Peyer's patch (tissue), 4 donors: Measurements from ENCODE around the gene SGO2. TPM values are rescaled to one million over a fixed set of nuclear protein-coding genes. Genes with fewer than 3 reads are reported as not detected.
"Not testable (repeated sequence)": the region's sequence is repeated elsewhere in the genome, so short reads cannot be mapped to it uniquely, and the experiment has no call there.

Experiments
- DNase-seq, 3 donors: peaks; one replicate each; pipeline ENCODE4 v3.0.0-alpha.2; 2017 to 2019
- H3K27ac ChIP-seq, 4 donors: fragments of 200-600 bp; sonication (generic); one replicate each; pipeline ENCODE4 v1.5.1; 2016 to 2019
- H3K27me3 ChIP-seq, 2 donors: fragments of 200-600 bp; sonication (generic); one replicate each; pipeline ENCODE4 v1.5.1; 2019
- H3K36me3 ChIP-seq, 3 donors: fragments of 200-600 bp; sonication (generic); one replicate each; pipeline ENCODE4 v1.5.1; 2016 to 2019
- H3K4me1 ChIP-seq, 4 donors: fragments of 200-600 bp; sonication (generic); one replicate each; pipeline ENCODE4 v1.5.1; 2016 to 2019
- H3K4me3 ChIP-seq, 4 donors: fragments of 200-600 bp; sonication (generic); 1 replicate in 3 of 4; 2 replicates in 1 of 4; pipeline ENCODE4 v1.5.1; 2016 to 2019; ENCODE audit warnings: mild to moderate bottlenecking in 1 of 4
- H3K9me3 ChIP-seq, 4 donors: fragments of 200-600 bp; sonication (generic); one replicate each; pipeline ENCODE4 v1.5.1; 2016 to 2019; ENCODE audit warnings: mild to moderate bottlenecking in 1 of 4
- POLR2A ChIP-seq, 2 donors: fragments of 450-650 bp; IDR thresholded peaks; one replicate each; pipeline ENCODE4 v1.5.1; 2017; ENCODE audit warnings: antibody characterized with exemption in 2 of 2, mild to moderate bottlenecking in 2 of 2, moderate library complexity in 2 of 2
- total RNA-seq, 4 donors: library from RNA; depleted of rRNA; stranded (reverse); fragments of >200 nt; gene quantifications; one replicate each; pipeline ENCODE4 v1.1.0, GENCODE V29; 2016
- TF ChIP-seq, protein P1 (sequence below), 6 experiments: fragments of 450-650 bp in 4 of 6; fragments of 200-600 bp in 2 of 6; sonication (generic) in 1 of 6; IDR thresholded peaks; one replicate each; pipeline ENCODE4 v1.5.1; 2017 to 2019; ENCODE audit warnings: antibody characterized with exemption in 6 of 6, mild to moderate bottlenecking in 3 of 6, moderate library complexity in 1 of 6

The SGO2 gene
- total RNA-seq, 4 donors from 2014 or later, result 2.5 to 10.0 (median 6.7) TPM

DNA sequence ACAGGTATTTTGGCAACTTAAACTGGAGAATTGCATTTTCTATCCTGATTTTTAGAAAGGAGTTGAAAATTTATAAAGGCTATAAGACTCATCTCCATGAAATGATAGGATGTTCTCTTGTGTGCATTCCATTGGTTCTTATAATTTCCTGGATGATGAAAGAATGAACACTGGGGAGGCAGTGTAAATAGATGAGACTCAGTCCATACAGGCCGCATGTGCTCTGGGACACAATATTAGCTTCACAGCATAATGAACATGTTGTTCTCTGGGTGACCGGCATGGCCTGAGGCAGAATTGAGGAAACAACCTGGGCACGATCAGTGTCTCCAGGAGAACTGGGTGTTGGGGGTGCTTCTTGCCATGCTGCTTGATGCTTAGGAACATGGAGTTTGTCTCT, 98.7 kb downstream of the SGO2 start:
- Histone ChIP-seq H3K4me3 (no peak overlapping the region), H3K36me3 (no peaks in the 10 kb centered on the region), H3K9me3 (no peaks in the 10 kb centered on the region), H3K27ac (no peak overlapping the region), H3K27me3 (no peaks in the 10 kb centered on the region), H3K4me1 (no peaks in the 10 kb centered on the region)
- TF ChIP-seq POLR2A (IDR thresholded peaks at IDR 0.05), result no peak
- TF ChIP-seq, protein P1, sequence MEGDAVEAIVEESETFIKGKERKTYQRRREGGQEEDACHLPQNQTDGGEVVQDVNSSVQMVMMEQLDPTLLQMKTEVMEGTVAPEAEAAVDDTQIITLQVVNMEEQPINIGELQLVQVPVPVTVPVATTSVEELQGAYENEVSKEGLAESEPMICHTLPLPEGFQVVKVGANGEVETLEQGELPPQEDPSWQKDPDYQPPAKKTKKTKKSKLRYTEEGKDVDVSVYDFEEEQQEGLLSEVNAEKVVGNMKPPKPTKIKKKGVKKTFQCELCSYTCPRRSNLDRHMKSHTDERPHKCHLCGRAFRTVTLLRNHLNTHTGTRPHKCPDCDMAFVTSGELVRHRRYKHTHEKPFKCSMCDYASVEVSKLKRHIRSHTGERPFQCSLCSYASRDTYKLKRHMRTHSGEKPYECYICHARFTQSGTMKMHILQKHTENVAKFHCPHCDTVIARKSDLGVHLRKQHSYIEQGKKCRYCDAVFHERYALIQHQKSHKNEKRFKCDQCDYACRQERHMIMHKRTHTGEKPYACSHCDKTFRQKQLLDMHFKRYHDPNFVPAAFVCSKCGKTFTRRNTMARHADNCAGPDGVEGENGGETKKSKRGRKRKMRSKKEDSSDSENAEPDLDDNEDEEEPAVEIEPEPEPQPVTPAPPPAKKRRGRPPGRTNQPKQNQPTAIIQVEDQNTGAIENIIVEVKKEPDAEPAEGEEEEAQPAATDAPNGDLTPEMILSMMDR (IDR thresholded peaks at IDR 0.05), result no peak
- DNase-seq, result no peak

DNA sequence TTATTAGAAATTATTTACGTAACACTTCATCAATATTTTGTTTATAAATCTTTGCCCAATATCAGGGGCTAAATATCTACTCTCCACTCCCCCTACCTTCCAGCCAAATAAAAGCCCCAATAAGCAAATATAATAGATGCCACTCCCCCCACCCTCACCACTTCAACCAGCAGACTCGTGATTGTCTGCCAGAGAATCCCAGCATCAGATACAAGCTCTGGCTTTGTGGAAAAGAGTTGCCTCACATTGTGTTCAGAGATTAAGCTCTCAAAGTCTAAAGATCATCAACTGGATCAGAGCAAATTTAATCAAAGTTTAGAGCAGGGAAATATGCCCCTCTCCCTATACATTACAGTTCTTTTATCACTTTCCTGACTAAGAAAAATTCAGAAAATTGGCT, 99.3 kb downstream of the SGO2 start:
- Histone ChIP-seq H3K4me1 (no peaks in the 10 kb centered on the region), H3K27me3 (no peaks in the 10 kb centered on the region), H3K36me3 (no peaks in the 10 kb centered on the region), H3K27ac (no peak overlapping the region), H3K9me3 (no peaks in the 10 kb centered on the region), H3K4me3 (no peak overlapping the region)
- no peak for DNase-seq
- TF ChIP-seq, protein P1 (IDR thresholded peaks at IDR 0.05), result no peak
- no peak for TF ChIP-seq POLR2A (IDR thresholded peaks at IDR 0.05)

DNA sequence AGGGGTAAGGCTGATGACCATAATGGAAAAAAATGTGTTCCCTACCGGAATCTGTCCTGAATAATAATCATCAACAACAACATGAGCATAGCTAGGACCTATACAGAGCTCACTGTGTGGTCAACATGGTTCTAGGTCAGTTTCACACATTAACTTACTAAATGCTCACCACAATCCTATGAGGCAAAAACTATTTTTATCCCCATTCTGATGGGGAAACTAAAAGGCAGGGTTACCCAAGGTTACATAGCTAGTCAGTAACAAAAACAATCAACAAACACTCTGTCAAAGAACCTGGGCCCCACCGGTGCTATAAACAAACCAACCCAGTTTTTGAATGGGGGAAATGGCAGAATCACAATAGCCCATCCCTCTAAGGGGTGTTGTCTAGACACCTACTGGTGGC, 100.0 kb downstream of the SGO2 start:
- no peak for DNase-seq
- Histone ChIP-seq H3K4me3 (no peak overlapping the region), H3K4me1 (no peaks in the 10 kb centered on the region), H3K27ac (no peak overlapping the region), H3K9me3 (no peaks in the 10 kb centered on the region), H3K36me3 (no peaks in the 10 kb centered on the region), H3K27me3 (no peaks in the 10 kb centered on the region)
- TF ChIP-seq POLR2A (IDR thresholded peaks at IDR 0.05), result no peak
- TF ChIP-seq, protein P1 (IDR thresholded peaks at IDR 0.05), result no peak

DNA sequence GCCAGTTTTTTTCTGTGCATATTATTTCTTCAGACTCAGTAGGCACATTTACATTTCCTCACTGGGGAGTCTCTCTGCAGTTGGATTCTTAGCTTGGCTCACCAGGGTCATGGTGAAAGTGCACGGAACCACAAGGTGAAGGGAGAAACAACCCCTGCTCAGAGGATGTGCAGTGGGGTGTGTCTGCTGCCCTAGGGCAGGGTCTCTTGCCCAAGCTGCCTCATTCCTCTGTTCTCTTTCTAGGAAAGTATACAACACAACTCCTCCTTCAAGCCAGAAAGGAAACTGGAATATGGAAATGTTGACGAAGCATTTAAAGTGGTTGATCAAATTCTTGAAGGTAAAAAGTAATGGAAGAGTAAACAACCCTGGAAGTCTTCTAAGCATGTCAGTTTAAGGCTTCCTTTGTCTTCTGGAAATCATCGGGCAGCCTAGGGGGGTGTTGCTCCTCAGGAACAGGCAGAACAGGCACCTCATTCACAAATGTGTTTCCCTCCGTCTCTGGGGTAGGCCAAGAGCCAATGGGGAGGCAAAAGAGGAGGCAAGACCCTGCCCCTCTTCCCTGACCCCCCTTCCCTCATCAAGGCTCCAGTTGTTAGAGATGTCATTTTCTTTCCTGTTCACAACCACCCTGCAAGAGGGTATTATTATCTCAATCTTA, 101.2 kb downstream of the SGO2 start:
- H3K9me3 ChIP-seq, result no peaks in the 10 kb centered on the region
- H3K36me3 ChIP-seq, result no peaks in the 10 kb centered on the region
- no peak overlapping the region for H3K4me3 ChIP-seq
- no peak overlapping the region for H3K27ac ChIP-seq
- DNase-seq, result no peak
- H3K4me1 ChIP-seq, result no peaks in the 10 kb centered on the region
- no peak for TF ChIP-seq POLR2A (IDR thresholded peaks at IDR 0.05)
- TF ChIP-seq, protein P1 (IDR thresholded peaks at IDR 0.05), result no peak
- no peaks in the 10 kb centered on the region for H3K27me3 ChIP-seq

DNA sequence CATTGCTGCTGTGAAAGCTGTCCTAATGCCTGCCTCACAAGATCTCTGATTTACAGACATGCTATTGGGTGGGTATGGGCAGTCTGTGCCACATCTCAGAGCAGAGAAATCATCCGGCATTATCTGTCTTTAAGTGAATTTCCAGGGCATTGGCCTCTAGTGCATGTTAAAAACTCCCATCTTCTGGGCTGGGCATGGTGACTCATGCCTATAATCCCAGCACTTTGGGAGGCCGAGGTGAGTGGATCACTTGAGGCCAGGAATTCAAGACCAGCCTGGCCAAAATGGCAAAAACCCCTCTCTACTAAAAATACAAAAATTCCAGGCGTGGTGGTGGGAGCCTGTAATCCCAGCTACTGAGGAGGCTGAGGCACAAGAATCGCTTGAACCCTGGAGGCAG, 102.5 kb downstream of the SGO2 start:
- H3K27me3 ChIP-seq, H3K9me3 ChIP-seq, H3K4me3 ChIP-seq, H3K36me3 ChIP-seq, H3K4me1 ChIP-seq, H3K27ac ChIP-seq, DNase-seq: not testable (repeated sequence)

DNA sequence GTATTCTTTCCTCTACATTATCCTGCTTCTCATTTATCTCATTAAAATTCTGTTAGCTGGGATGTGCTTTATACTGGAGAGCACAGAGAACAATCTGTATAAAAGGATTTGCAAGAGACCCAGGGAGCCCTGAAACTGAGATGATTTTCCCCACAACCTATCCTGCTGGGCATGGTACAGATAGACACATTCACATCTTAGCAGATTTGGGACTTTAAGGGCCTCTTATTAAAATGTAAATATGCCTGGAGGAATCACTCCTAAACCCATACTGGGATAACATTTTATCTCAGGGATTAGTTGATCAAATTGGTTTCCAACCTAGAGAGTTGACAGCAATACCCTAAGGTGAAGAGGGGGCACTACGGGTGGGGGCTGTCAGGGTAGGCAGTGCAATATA, 105.3 kb downstream of the SGO2 start:
- no peaks in the 10 kb centered on the region for H3K27me3 ChIP-seq

More for the DNA sequence above, 105.3 kb downstream of the SGO2 start:
- Histone ChIP-seq H3K36me3 (no peaks in the 10 kb centered on the region), H3K4me1 (no peaks in the 10 kb centered on the region), H3K27ac (no peak overlapping the region), H3K4me3 (no peak overlapping the region), H3K9me3 (no peaks in the 10 kb centered on the region)
- TF ChIP-seq POLR2A (IDR thresholded peaks at IDR 0.05), result no peak
- TF ChIP-seq, protein P1 (IDR thresholded peaks at IDR 0.05), result no peak
- DNase-seq, result no peak

Other genes starting within 250 kb of the SGO2 start
- 100 to 1,000 TPM in 3 of 4 donors, 10 to 100 TPM in 1; 99.0 to 142 (median 124) TPM for gene SPATS2L, start 219.5 kb upstream of the SGO2 start, total RNA-seq
- gene KCTD18, start 16.1 kb upstream of the SGO2 start, total RNA-seq, result 10 to 100 TPM; 14.0 to 33.0 (median 16.8) TPM
- 10 to 100 TPM in 3 of 4 donors, 1 to 10 TPM in 1; 7.9 to 36.3 (median 30.0) TPM for gene AOX1, start 59.8 kb downstream of the SGO2 start, total RNA-seq